Uterus (tissue), 4 donors: ENCODE measurements around the gene SKAP1. TPM values are rescaled to one million over a fixed set of nuclear protein-coding genes. Genes with fewer than 3 reads are reported as not detected.

Source experiments
- DNase-seq, 2 donors: peaks; one replicate each; pipeline ENCODE4 v3.0.0-alpha.2; 2019 to 2020
- H3K27ac ChIP-seq, 2 donors: fragments of 200-600 bp; sonication (generic); 1 replicate in 1 of 2; 2 replicates in 1 of 2; pipeline ENCODE4 v1.5.1; 2016 to 2018
- H3K27me3 ChIP-seq, 2 donors: fragments of 200-600 bp; sonication (generic); one replicate each; pipeline ENCODE4 v1.5.1; 2018 to 2019; ENCODE audit warnings: control low read depth in 1 of 2
- H3K36me3 ChIP-seq, 2 donors: fragments of 200-600 bp; sonication (generic); one replicate each; pipeline ENCODE4 v1.5.1; 2019; ENCODE audit warnings: control low read depth in 1 of 2
- H3K4me1 ChIP-seq, 2 donors: fragments of 200-600 bp; sonication (generic); one replicate each; pipeline ENCODE4 v1.5.1; 2018 to 2019; ENCODE audit warnings: control low read depth in 1 of 2
- H3K4me3 ChIP-seq, 2 donors: fragments of 200-600 bp; sonication (generic); 1 replicate in 1 of 2; 2 replicates in 1 of 2; pipeline ENCODE4 v1.5.1; 2018 to 2019; ENCODE audit warnings: mild to moderate bottlenecking in 1 of 2
- H3K9me3 ChIP-seq, 2 donors: fragments of 200-600 bp; sonication (generic); one replicate each; pipeline ENCODE4 v1.5.1; 2019; ENCODE audit warnings: control low read depth in 1 of 2
- POLR2A ChIP-seq, 2 donors: fragments of 450-650 bp; IDR thresholded peaks; one replicate each; pipeline ENCODE4 v1.6.1; 2016; ENCODE audit warnings: antibody characterized with exemption in 2 of 2, mild to moderate bottlenecking in 1 of 2, moderate library complexity in 1 of 2
- intact Hi-C: fragments of 100-400 bp; cut with DNase I; formaldehyde crosslinking; loops from one replicate; pipeline ENCODE4 v1.15.1; 2023; ENCODE audit warnings: low total_unique reads
- total RNA-seq, 4 donors: library from RNA; depleted of rRNA in 3 of 4; stranded (reverse); fragments of >200 nt in 3 of 4; gene quantifications; one replicate each; pipeline versions ENCODE4 v1.1.0 to v1.2.4, GENCODE V29; 2014 to 2023
- TF ChIP-seq, protein P1 (sequence below), 4 experiments: fragments of 200-600 bp in 2 of 4; fragments of 450-650 bp in 2 of 4; sonication (generic) in 2 of 4; IDR thresholded peaks; one replicate each; pipeline ENCODE4 v1.5.1; 2016 to 2019; ENCODE audit warnings: antibody characterized with exemption in 4 of 4, mild to moderate bottlenecking in 2 of 4, moderate library complexity in 1 of 4
- donor health status: DM: yes; HTN: yes; CAD: no.

Gene SKAP1
- total RNA-seq, 4 donors from 2014 or later = 0.51 to 2.4 (median 1.9) TPM; not detected in 1

DNA sequence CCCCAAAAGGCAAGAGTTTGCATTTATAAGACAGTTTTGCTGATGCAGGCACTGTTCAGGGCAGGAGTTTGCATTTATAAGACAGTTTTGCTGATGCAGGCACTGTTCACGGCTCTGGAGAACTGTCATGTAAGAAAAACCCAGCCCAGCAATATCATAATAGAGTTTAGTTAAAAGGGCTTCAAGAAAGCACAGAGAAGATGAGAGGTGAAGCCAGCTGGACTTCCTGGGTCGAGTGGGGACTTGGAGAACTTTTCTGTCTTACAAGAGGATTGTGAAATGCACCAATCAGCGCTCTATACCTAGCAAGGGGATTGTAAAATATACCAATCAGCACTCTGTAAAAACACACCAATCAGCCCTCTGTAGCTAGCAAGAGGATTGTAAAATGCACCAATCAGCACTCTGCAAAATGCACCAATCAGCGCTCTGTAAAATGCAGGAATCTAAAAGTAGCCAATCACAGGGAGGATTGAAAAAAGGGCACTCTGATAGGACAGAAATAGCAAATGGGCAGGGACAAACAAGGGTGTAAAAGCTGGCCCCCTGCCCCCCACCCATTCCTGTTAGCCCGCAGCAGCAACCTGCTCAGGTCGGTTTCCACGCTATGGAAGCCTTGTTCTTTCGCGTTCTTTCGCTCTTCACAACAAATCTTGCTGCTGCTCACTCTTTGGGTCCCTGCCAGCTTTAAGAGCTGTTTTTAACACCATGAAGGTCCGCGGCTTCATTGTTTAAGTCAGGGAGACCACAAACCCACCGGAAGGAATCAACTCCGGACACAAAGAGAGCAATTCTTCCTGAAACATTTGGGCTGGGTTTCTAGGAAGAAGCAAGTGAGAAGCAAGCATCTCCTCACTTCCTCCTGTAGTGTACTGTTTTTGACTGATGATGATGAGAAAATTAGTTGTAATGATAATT, 327.0 kb downstream of the SKAP1 start:
- no peak for DNase-seq
- Histone ChIP-seq H3K4me3 (no peak overlapping the region), H3K36me3 (no peaks in the 10 kb centered on the region), H3K9me3 (no peaks in the 10 kb centered on the region), H3K27ac (no peak overlapping the region), H3K27me3 (no peaks in the 10 kb centered on the region), H3K4me1 (peaks cover 0 to 3% of the 10 kb centered on the region in 2 donors)
- intact Hi-C loops = no loop called here
- TF ChIP-seq POLR2A (IDR thresholded peaks at IDR 0.05) = no peak
- TF ChIP-seq, protein P1, sequence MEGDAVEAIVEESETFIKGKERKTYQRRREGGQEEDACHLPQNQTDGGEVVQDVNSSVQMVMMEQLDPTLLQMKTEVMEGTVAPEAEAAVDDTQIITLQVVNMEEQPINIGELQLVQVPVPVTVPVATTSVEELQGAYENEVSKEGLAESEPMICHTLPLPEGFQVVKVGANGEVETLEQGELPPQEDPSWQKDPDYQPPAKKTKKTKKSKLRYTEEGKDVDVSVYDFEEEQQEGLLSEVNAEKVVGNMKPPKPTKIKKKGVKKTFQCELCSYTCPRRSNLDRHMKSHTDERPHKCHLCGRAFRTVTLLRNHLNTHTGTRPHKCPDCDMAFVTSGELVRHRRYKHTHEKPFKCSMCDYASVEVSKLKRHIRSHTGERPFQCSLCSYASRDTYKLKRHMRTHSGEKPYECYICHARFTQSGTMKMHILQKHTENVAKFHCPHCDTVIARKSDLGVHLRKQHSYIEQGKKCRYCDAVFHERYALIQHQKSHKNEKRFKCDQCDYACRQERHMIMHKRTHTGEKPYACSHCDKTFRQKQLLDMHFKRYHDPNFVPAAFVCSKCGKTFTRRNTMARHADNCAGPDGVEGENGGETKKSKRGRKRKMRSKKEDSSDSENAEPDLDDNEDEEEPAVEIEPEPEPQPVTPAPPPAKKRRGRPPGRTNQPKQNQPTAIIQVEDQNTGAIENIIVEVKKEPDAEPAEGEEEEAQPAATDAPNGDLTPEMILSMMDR (IDR thresholded peaks at IDR 0.05) = no peak

DNA sequence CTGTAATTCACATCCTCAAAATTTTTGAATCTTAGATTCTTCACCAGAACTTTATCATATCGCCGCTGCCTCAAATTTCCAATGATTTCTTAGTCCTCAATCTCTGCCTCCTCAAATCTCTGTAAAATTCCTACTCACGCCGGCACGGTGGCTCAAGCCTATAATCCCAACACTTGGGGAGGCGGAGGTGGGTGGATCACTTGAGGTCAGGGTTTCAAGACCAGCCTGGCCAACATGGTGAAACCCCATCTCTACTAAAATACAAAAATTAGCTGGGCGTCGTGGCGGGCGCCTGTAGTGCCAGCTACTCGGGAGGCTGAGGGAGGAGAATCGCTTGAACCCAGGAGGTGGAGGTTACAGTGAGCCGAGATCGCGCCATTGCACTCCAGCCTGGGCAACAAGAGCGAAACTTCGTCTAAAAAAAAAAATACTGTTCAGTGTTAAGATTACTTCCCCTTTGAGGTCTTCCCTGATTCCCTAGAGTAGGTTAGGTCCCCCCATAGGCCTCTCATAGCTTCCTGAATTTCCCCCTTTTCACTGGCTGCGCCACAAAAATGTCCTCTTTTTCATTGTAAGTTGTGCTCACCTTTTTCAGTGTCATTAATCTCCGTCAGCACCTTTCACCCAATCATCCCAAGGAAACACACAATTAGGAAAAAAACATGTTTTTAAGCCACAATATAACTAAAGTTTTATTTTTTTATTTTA, 327.8 kb downstream of the SKAP1 start:
- Histone ChIP-seq H3K4me1 (peaks cover 0 to 3% of the 10 kb centered on the region in 2 donors), H3K27me3 (no peaks in the 10 kb centered on the region), H3K36me3 (no peaks in the 10 kb centered on the region), H3K27ac (no peak overlapping the region), H3K4me3 (no peak overlapping the region), H3K9me3 (no peaks in the 10 kb centered on the region)
- intact Hi-C loops = no loop called here
- no peak for DNase-seq
- no peak for TF ChIP-seq POLR2A (IDR thresholded peaks at IDR 0.05)
- TF ChIP-seq, protein P1 (IDR thresholded peaks at IDR 0.05) = no peak

DNA sequence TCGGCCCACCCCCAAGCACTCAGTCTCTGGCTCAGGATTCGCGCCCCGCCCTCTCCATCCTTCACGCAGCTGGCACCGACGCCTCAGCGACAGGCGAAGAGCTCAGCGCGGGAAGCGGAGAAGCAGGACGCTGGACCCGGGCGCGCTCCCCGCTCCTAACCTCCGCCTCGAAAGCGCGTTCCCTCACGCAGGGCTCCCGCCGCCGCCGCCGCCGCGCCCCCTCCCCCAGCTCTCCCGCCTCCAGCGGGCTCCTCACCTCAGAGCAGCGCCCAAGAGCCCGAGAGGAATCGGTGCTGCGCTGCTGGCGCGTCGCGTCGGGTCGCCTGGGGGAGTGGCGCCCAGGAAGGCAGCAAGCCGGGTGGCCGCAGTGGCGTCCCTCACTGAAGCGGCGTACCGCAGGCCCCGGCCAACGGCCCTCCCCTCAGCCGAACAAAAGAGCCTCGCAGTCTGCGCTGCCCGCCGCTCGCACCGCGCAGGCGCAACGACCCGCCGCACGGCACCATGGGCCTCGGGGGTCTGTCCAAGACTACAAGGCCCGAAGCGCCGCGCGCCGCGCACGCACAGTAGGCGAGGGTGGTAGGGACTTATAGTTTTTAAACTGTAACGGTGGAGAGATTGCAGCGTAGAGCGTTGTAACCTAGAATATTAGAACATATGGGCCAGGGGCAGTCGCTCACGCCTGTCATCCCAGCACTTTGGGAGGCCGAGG, 328.8 kb downstream of the SKAP1 start, which contains the start of gene CBX1:
TSS of gene CBX1 (minus strand) at position 467 of the 709 bp plus-strand sequence. CDS start 24,474 bp downstream, outside the sequence.
- peak; percentile 54 to 85 for TF ChIP-seq POLR2A (IDR thresholded peaks at IDR 0.05)
- TF ChIP-seq, protein P1 (IDR thresholded peaks at IDR 0.05) = peak in 2 of 4 experiments; percentile 1 to 38
- H3K4me3 ChIP-seq = peak within 1 kb of the TSS; percentile 93 to 97
- H3K36me3 ChIP-seq = no peaks in the 10 kb centered on the region
- peak within 1 kb of the TSS; percentile 92 to 96 for H3K27ac ChIP-seq
- DNase-seq = peak; percentile 89 to 91
- H3K9me3 ChIP-seq = no peaks in the 10 kb centered on the region
- H3K4me1 ChIP-seq = peaks cover 0 to 3% of the 10 kb centered on the region in 2 donors
- intact Hi-C loops = no loop called here
- no peaks in the 10 kb centered on the region for H3K27me3 ChIP-seq

DNA sequence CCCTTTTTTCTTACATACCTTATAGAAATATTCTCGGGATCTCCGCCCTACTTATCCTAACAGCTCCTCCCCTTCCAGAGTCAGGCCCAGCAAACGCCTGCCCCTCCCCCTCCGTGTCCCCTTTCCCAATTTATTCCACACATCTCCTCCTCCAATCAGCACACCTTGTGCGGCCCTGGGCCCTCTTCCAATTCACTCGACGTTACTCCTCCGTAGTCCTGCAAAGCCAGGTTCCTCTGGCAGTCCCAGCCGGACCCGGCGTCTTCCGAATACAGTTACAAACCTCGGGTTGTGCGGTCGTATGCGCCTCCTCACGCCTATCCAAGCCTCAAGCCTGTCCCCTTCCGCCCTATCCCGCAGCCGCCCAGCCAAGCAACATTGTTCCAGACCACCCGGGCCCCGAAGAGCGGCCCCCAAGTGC, 329.4 kb downstream of the SKAP1 start:
- no peaks in the 10 kb centered on the region for H3K27me3 ChIP-seq
- no peaks in the 10 kb centered on the region for H3K36me3 ChIP-seq
- DNase-seq = peak; percentile 62 to 63
- H3K4me1 ChIP-seq = peaks cover 0 to 3% of the 10 kb centered on the region in 2 donors
- TF ChIP-seq, protein P1 (IDR thresholded peaks at IDR 0.05) = peak in 1 of 4 experiments; percentile 2
- TF ChIP-seq POLR2A (IDR thresholded peaks at IDR 0.05) = no peak
- intact Hi-C loops = no loop called here
- H3K27ac ChIP-seq = peak overlapping the region; percentile 92 to 96
- H3K9me3 ChIP-seq = no peaks in the 10 kb centered on the region
- peak overlapping the region; percentile 93 to 97 for H3K4me3 ChIP-seq
